Activated naive CD4-positive, alpha-beta T cell (primary cell): ENCODE measurements around the gene ABCB1.

Source experiments
- DNase-seq, 4 experiments: peaks; one replicate each; lab custom pipeline; 2025; lab: John Stamatoyannopoulos, UW

ABCB1 gene

DNA sequence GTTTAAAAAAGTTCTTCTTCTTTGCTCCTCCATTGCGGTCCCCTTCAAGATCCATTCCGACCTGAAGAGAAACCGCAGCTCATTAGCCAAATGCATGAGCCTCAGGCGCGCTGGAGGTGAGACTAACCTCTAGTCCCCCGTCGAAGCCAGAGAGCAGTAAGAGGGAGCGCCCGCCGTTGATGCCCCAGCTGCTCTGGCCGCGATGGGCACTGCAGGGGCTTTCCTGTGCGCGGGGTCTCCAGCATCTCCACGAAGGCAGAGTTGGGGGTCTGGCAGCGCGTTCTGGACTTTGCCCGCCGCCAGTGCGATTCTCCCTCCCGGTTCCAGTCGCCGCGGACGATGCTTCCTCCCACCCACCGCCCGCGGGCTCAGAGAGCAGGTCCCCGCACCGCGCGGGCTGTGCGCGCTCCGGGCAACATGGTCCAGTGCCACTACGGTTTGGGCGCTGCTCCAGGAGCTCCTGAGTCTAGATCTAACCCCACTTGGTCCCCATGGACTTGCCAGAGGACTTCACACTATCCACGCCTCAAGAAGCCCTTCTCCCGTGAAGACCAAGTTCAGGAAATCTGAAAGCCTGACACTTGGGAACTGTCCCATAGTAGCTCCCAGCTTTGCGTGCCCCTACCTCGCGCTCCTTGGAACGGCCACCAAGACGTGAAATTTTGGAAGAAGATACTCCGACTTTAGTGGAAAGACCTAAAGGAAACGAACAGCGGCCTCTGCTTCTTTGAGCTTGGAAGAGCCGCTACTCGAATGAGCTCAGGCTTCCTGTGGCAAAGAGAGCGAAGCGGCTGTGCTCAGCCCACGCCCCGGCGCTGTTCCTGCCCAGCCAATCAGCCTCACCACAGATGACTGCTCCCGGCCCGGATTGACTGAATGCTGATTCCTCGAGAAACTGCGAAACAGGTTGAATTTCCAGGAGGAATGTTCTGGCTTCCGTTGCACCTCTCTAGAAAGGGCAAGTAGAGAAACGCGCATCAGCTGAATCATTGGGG, at the start of gene ABCB1:
Gene ABCB1 (minus strand): TSS at position 755 of the 995 bp plus-strand sequence. CDS start 700 bp downstream, at position 55.
- peak in 2 of 4 experiments; percentile 4 to 34 for DNase-seq

DNA sequence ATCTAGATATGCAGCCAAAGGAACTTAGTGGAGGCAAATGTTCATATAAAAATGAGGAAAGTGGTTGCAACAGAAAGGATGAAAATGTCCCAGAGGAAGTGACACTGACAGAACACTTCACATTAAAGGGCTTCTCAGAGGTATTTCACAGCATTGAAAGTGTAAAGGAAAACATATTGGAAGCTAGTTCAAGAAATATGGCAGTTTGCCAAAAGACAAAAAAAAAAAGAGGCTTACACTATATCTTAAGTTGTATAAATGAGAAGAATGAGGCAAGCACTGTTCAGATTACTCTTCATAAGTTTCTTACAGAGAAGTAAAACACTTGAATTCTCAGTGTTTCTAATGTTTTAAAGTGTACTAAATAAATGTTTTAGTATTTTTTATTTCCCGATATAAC, 47.6 kb upstream of the ABCB1 start:
- no peak for DNase-seq

DNA sequence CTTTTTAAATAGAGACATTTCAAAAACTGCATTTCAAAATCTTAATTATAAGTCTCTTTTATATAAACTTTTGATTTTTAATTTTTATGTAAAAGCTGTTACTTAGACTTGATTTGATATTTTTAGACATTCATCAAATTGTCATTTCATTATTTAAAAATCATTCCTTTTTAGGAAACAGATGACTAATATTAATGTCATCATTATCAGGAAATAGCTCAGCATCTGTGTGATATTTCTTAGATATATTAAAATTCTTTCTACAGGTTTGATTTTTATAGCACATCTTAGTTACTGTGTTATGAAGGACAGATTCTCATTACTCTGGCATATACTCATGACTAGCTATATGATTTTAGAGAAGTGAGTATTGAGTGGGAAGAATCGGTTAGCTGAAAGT, 44.8 kb upstream of the ABCB1 start:
- no peak for DNase-seq

DNA sequence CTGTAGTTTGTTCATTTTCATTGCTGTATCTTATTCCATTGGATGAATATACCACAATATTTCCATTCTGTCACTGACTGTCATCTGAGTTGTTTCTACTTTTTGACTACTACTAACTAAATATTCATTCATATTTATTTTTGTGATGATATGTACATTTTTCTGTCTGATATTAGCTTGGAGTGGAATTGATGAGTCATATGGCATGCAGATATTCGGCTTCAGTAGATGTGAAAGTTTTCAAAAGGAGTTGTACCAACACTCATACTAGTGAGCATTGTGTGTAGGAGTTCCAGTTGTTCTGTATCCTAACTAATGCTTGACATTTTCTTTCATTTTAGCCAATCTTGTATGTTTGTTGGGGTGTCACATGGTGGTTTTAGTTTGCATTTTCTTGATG, 35.2 kb upstream of the ABCB1 start:
- no peak for DNase-seq

DNA sequence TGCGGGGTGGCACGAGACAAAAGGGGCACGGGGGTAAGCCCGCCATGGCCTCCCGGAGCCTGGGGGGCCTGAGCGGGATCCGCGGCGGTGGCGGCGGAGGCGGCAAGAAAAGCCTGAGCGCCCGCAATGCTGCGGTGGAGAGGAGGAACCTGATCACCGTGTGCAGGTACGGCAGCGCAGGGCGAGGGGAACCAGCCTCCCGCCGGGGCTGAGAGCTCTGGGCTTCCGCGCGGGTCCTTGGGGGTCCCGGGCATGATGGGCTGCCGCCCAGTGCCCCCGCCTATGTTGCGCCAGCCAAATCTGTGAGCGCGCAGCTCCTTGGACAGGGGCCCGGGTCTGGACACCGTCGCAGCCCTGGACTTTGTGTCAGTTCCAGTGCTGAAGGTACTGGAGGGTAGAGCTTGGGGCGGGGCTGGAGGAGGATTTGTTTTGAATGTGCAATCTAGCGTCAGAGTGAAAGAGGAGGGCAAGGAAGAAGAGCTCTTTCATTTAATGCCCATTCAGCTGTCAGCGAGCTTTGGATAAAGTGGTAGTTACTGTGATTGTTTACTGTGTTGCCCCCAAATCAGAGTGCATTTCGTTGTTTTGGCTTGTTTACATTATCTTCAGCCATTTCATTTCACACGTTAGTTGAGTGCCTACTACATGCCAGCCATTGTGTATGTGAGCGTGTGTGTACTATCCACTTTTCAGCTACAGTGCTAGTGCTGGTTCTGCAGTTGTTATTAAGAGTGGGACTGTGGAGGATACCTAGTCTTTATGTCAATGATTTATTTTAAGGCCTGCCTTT, 28.3 kb upstream of the ABCB1 start:
- peak in 1 of 4 experiments; percentile 41 for DNase-seq

DNA sequence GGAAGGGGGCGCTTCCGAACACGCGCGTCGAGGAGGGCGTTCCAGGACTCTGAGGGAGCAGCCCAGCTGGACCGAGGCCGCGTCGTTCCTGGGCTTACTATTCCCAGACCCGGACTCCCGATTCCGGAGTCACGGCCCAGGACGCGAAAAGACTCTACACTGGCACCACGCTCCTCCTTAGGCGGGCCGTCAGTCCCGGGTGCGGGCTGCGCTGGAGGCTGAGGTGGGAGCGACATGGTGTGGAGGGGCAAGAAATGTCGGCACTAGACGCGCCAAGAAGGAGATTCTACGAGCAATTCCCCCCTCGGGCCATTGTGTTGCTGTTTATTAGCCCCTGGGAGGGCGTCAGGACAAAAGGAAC, 26.9 kb upstream of the ABCB1 start:
- DNase-seq = no peak

DNA sequence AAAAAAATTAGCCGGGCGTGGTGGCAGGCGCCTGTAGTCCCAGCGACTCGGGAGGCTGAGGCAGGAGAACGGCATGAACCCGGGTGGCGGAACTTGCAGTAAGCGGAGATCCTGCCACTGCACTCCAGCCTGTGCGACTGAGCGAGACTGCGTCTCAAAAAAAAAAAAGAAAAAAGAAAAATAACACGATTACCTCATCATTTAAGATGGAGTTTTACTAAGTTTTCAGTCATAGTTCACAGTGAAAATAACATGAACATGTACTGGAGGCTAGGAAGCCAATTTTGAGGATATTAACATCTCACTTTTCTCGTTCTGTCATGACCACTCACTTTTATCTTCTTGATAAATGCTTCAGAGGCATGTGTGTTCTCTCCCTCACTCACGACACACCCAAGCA, 24.4 kb upstream of the ABCB1 start:
- no peak for DNase-seq

DNA sequence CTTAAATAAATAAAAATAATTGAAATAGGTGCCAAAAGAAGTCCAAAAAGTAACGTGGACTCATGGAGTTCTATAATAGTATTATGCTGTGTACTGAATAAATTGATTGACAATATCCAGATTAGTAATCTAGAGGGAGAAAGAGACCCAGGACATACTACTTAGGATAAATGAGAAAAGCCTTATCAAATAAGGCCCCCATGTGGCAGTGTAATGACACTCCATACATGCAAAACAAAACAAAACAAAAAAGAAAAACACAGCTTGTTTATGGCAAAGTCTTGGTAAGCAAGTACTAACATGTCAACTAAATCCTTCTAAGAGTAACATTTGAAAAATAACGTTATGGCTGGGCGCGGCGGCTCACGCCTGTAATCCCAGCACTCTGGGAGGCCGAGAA, 23.9 kb upstream of the ABCB1 start:
- no peak for DNase-seq

DNA sequence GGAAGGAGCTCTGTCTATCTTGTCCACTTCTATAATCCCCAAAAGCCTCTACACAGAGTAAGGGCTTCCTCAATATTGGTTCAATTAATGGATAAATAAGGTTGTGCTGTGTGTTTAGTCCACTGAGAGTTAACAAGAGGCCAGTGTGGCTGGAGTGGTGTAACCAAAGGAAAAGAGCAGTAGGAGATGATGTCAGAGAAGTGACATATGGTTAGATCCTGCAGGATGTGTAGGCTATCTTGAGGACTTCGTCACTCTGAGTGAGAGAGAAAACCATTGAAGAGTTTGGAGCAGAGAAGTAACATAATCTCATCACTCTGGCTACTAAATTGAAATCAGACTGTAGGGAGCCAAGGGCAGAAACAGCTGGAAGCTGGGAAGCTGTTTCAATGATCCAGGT, 14.5 kb upstream of the ABCB1 start:
- DNase-seq = no peak

DNA sequence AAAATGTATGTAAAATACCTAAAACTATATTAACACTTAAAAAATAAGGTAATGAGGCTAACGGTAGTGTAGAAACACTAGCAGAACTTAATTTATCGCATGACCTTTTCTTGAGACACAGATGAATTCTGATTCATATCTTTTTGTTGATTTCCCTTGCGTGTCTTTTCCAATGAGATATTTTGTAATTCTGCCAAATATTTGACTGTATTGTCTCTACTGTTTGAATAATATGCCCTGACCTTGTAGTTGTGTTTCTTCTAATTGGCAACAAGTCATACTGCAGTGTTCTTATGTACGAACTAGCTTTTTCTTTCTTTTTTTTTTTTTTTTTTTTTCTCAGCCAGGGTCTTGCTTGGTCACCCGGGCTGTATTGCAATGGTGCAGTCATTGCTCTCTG, 9.2 kb upstream of the ABCB1 start:
- no peak for DNase-seq

DNA sequence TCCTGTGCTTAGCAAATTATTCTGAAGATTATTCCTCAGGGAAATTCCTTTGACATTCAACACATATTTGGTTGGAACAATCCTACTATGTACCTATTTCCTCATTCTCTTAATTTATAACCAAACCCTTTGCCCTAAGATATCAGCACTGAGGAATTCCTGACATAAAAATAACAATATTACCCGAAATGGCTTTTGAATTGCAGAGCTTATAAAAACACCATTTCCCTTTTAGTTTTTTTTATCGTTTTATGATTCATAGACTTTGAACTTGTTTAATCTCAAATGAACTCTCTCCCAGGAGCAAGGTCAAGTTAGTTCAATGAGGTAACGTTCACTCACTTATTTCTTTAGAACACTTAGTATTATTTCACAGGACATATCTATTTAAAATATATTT, 7.7 kb upstream of the ABCB1 start:
- no peak for DNase-seq

DNA sequence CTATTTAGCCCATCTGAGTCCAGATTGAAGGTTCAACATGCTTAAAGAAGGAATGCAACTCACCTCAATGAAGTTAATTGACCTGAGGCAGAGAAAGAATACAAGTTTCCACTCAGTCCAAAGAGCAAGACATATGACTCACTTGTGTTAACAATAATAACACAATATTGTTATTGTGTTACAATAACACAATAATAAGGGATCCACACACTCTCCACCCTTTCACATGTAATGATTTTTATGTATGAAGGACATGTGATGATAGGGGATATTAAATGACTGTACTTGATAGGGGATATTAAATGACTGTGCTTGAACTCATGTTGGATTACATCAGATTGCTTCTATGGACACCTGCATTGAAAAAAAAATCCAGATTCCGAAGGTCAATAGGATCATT, 3.6 kb upstream of the ABCB1 start:
- no peak for DNase-seq

DNA sequence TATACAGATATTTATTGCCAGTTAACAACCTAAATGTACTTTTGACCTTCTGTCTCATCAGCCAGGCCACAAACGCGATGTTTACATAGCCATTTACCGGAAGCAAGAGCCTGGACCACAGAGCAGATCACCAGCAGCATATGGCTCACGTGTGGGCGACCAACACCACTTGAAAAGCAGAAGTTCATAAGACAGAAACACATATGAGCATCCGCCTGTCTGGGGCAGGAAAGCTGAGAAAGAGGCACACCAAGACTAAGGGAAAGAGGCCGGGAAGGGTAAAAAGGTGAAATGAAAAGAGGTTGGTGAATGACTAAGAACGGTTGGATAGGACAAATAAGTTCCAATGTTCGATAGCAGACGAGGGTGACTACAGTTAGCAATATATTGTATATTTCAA, 1.3 kb downstream of the ABCB1 start:
- peak in 1 of 4 experiments; percentile 2 for DNase-seq

DNA sequence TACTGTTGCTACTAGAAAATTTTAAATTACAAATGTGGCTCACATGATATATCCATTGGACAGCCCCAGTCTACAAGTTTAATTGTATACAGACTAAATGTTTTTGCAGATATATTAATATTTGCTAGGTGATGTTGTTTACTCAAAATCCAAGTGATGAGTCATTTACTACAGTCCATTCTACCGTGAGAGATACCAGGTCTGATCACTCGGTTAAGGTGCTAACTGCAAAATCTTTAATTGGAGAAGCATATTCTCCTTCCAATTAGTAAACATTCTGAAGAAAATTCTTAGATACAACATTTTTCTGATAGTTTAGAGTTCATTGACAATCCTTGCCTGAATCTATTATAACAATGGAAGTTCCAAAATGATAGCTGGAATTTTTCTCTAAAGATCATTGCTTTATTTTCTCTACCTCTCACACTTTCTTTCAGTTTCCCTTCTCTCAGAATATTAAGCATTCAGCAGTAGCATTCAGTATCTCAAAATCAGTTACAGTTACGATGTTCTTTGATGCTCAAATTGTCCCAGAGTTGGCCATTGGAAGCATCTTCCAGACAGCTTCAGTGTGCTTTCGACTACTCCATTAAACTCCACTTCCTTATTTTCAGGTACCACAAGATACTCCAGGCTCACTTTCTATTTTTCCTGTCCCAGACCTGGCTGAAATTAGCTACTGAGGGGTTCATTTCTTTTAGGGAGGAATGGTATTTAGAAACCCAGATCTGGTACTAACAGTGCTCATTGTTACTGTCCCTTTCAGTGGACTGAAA, 2.3 kb downstream of the ABCB1 start:
- DNase-seq = no peak

DNA sequence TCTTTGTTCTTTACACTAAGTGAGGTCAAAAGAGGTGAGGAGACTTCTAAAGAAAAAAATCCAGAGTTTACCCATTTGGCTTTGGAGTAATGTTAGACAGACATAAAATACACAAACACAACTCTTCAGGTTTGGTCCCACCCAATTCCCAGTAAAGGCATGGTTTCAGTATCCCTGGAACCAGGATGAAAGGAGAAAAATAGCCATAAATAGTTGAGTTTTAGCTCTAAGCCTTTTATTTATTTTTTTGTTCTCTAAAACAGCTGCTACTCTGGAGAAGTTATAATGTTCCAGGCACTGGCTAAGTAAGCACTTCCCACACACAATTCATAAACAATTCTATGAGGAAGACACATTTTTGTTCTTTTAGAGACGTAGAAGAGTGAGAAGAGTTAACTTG, 4.0 kb downstream of the ABCB1 start:
- no peak for DNase-seq

DNA sequence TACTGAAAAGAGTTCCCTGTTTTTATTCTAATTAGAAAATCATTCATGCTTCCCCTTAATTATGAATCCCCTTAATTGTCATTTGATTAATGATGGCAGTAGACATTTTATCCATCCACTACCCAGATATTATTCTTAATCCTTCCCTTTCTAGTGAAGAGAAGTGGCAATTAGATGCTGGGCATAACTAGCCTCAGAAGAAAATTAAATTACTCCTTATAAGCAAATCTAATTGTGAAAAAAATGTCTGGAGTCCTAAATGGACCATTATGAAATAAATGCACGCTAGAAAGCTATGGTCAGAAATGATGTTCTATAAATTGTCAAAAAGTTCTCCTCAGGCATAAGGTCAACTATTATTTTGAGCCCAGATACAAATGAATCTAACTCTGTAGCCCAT, 4.5 kb downstream of the ABCB1 start:
- DNase-seq = no peak

DNA sequence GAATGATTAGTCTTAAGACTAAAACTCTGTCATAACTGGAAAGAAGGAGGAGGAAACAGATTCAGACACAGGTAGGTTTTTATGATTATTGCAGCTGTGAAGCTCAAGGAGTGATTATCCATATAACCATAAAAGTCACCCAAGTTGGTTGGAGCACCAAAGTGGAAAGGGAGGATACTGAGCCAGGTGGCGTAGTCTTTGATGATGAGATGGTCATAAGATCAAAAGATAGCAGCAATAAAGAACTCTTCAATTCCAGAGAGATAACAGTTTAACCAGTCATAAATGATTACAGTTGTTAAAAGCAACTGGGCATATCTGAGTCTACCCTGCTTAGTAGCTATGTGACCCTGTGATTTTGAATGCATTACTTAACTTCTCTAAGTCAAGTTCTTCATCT, 8.4 kb downstream of the ABCB1 start:
- no peak for DNase-seq

DNA sequence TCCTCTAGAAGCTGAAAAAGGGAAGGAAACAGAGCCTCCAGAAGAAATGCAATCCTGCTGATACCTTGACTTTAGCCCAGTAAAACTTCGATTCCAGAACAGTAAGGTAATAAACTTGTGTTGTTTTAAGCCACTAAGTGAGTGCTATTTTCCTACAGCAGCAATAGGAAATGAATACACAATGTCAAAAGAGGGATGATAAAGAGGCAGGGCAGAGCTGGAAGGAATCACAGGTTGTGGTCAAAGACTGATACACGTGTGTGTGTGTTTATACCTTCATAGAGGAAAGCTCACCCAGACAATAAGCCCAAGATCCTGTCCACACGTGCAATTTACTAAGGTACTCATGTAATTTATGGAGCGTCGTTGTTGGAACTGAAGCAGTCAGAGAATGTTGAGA, 9.5 kb downstream of the ABCB1 start:
- DNase-seq = no peak

DNA sequence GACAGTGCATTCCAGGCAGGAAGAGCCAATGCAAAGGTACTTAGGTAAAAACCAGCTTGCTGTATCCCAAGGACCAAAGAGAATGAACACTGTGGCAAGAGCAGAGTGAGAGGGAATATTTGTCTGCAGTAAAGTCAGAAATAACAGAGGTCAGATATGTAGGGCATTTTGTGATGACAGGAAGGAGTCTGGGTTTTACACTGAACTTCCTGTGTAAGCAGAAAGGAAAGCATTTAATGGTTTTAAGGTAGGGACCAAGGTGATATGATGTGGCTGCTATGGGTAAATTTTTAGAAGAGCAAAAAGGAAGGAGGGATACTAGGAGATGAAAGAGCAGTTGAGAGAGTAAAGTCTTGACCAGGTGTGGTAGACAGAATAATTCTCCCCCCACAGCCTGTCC, 10.1 kb downstream of the ABCB1 start:
- no peak for DNase-seq

DNA sequence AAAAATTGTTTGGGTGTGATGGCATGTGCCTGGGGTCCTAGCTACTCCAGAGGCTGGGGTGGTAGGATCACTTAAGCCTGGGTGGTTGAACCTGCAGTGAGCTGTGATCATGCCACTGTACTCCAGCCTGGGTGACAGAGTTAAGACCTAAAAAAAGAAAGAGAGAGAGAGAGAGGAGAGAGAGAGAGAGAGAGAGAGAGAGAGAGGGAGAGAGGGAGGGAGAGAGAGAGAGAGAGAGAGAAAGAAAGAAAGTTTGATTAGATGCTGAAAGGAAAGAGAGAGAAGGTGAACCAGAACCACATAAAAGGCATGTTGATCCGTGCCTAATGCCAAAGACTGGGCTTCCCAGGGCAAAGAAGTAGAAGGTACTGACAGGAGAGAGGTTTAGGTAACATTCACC, 11.1 kb downstream of the ABCB1 start:
- DNase-seq = no peak

DNA sequence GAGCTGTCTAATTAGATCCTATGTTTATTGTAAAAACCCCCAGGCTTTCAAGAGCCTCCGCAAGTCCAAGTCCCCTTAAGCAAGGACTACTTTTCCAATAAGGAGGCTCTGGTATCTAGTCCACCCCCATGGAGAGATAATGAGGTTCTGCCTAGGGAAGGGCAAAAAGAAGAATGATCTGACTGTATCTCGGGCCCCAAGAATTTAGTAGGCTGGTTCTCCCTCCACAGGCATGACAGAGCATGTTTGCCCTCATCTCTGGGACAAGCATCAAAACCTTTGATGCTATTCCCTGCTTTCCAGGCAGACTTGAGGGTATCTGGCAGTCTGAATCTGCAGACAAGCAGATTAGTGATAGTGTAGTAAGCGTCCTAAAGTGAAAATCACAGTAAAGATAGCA, 19.0 kb downstream of the ABCB1 start:
- DNase-seq = no peak

DNA sequence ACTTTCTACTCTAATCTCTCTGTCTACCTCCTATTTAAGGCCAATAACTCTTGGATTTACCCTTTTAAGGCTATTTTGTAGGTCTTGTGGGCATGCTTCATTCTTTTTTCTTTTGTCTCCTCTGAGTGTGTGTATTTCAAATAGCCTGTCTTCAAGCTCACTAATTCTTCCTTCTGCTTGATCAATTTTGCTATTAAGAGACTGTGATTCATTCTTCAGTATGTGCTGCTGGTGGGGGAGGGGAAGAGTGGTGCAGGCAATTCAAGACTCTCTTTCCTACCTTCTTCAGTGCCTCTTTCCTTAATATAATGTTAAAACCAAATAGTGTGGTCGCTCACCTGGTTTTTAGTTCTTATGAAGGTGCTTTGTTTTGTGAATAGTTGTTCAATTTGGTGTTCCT, 20.0 kb downstream of the ABCB1 start:
- no peak for DNase-seq
